Activated CD4-positive, alpha-beta T cell treated with anti-CD3 and anti-CD28 coated beads, Interleukin-2, amount 50 U/mL, for 16 hours (primary cell): Measurements from ENCODE around the gene RAB15.

Experiments used
- DNase-seq: peaks from one replicate; pipeline ENCODE4 v3.0.0-alpha.2; 2020

Gene RAB15

DNA sequence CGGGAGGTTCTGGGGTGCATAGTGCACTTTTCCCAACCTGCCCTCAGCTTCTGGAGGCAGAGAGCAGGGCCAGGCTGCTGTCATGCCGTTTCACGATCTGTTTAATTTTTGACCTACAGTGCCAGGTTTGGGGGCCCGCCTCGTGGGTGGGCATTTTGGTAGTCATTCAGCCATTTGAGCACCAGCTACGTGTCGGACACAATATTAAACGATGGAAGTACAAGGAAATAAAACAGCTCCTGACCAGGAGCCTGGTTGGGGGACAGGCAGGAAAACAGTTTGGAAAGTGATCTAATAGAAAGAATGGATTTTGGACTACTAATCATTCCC, 15.3 kb upstream of the RAB15 start:
- no peak for DNase-seq

DNA sequence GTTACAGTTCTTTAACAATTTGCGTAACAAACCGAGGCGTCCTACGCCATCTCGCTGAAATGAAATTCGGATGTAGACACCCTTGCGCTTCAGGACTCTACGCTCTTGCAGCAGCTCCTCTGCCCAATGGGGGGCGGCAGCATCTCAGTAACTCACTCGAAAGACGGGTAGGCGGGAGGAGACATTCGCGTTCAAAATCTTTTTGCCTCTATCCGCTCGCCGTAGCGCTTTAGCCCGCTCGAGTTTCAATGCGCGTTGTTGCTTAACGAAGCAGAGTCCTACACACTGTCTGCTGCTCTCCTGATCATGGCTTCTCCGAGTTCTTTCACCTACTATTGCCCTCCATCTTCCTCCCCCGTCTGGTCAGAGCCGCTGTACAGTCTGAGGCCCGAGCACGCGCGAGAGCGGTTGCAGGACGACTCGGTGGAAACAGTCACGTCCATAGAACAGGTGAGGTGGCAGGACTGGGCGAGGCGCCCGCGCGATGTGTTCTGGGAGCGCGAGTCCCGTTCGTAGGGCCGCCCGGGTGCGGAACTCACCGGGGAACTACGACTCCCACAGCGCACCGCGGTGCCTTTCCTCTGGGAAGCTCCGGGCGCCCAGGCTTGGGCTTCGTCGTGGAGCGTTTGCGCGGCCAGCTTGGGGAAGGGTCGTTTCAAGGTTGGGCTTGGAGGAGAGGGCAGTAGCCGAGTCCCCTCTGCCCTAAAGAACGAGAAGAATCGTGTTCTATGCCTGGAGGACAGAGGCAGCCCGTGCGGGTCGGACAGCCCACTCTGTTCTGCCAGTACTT, 14.7 kb upstream of the RAB15 start, which contains the start of gene FNTB:
Gene FNTB, plus strand, starts transcription at position 248 of the 790 bp plus-strand sequence. Its CDS starts 59 bp downstream, at position 307.
- DNase-seq, result peak; percentile 96

- DNase-seq, result peak; percentile 60
Observed at GRCh38 chr14:64983439-64984310, 11.5 kb upstream of the RAB15 start.

- DNase-seq, result no peak
Observed at GRCh38 chr14:64979336-64980074, 7.4 kb upstream of the RAB15 start.

- no peak for DNase-seq
Observed at GRCh38 chr14:64974563-64974962, 2.4 kb upstream of the RAB15 start.

GRCh38 chr14:64973826-64974225, 1.7 kb upstream of the RAB15 start:
- DNase-seq, result no peak

- DNase-seq, result no peak
Observed at GRCh38 chr14:64973026-64973442, 898 bp upstream of the RAB15 start.

- no peak for DNase-seq
Observed at GRCh38 chr14:64971491-64971942, 619 bp downstream of the RAB15 start.

- no peak for DNase-seq
Observed at GRCh38 chr14:64970776-64971477, 1.2 kb downstream of the RAB15 start.

GRCh38 chr14:64970041-64970440, 2.1 kb downstream of the RAB15 start:
- DNase-seq, result no peak

GRCh38 chr14:64968651-64969050, 3.5 kb downstream of the RAB15 start:
- no peak for DNase-seq

DNA sequence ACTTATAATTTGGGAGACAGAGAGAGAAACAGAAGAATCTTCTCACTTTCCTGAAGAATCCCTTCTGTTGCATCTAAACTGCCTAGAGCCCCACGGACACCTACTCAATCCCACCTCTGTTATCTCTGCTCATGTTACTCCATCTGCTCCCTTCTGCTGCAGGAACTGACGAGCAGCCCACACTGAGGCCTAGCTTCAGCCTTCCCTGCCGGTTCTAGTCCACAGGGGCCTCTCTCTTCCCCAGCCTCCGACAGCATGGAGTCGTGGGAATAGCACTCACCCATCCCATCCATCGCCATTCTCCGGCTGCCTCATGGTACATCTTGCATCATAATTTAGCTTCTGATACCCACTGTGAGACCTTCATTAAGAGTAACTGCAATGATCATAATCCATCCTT, 4.0 kb downstream of the RAB15 start:
- no peak for DNase-seq

DNA sequence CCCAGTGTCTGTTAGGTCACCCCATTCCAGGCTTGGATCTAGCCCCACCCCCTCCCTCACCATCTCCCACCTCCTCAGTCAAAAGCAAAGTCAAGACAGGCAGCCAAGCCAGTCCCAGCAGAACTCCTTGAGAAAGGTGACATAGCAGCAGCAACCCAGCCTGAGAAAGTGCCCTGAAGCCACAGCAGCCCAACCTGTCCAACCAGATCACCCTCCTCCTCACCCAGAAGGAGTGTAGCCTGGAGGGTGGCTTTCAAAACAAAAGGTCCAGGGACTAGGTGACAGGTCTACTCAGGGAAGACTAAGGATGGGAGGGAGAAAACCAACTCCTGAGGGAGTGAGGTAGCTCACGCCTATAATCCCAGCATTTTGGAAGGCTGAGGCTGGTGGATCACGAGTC, 5.2 kb downstream of the RAB15 start:
- DNase-seq, result no peak

GRCh38 chr14:64965356-64966000, 6.7 kb downstream of the RAB15 start:
- no peak for DNase-seq

GRCh38 chr14:64963611-64964010, 8.5 kb downstream of the RAB15 start:
- DNase-seq, result no peak

DNA sequence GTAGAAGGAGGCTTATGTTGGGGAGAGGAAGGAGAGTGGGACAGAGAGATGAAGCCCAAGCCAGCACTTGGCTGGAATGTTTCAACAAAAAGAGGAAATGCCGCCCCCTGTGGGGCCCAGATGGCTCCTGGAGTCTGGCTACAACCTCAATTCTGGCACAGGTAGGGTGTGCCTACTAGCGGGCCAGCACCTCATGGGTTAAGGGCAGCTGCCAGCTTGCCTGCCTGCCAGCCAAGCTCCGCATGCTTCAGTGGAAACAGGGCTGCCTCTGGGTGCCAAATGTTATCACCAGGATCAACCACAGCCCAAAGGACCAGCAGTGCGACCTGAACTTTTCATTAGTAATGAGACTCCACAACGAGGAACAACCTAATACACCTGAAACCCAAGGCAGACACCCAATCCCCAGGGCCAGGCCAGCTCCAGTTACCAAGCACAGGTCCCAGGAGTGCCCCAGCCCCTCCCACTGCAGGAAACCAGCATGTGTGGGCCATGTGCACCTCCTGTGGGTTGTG, 11.3 kb downstream of the RAB15 start:
- no peak for DNase-seq

- no peak for DNase-seq
Observed at GRCh38 chr14:64958743-64959142, 13.4 kb downstream of the RAB15 start.

DNA sequence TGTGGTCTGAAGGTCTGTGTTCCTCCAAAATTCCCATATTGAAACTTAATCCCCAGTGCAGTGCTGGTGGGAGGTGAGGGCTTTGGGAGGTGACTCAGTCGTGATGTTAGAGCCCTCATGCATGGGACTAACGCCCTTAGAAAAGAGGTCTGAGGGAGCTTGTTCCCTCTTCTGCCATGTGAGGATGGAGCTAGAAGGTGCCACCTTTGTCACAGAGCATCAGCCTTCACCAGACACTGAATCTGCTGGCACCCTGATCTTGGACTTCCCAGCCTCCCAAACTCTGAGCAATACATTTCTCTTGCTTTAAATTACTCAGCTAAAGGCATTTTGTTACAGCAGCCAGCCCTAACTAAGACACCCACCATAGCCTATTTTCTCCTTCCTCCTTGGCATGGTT, 13.9 kb downstream of the RAB15 start:
- no peak for DNase-seq

DNA sequence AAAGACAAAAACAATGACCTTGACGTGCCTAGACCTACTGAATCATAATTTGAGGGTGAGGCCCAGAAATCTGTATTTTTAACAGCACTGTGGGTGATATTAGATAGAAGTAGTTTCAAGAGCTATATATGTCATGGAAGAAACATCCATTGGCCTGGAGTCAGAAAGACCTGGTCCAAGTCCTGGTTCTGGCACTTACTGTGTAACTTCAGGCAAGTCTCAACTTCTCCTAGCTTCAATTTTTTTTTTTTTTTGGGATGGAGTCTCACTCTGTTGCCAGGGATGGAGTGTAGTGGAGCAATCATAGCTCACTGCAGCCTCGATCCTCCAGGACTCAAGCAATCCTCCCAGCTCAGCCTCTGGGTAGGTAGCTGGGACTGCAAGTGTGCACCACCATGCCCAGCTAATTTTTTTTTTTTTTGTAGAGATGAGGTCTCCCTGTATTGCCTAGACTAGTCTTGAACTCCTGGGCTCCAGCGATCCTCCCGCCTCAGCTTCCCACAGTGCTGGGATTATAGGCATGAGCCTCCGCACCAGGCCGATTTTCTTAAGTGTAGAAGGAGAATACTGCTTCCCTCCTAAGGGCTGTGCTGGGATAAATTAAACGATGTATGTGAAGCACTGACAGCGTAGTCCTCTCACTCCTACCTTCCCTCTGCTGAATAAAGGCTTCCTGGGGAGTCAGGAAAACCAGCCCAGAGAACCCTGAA, 15.3 kb downstream of the RAB15 start:
- no peak for DNase-seq

GRCh38 chr14:64955297-64955696, 16.8 kb downstream of the RAB15 start:
- DNase-seq, result no peak
